Upper lobe of left lung (tissue), 6 donors: ENCODE measurements around the gene PPFIA4. TPM values are rescaled to one million over a fixed set of nuclear protein-coding genes. Genes with fewer than 3 reads are reported as not detected.

Experiments
- ATAC-seq, 2 donors: fragments of 200-7000 bp; cut with Tn5 transposase; one replicate each; pipeline ENCODE4 v1.9.1; 2022; ENCODE audit warnings: mild to moderate bottlenecking in 2 of 2, moderate library complexity in 2 of 2; ENCODE audit not compliant: low FRiP score in 2 of 2
- DNase-seq, 2 donors: peaks; one replicate each; pipeline ENCODE4 v3.0.0-alpha.2; 2019 to 2020
- H3K27ac ChIP-seq, 4 donors: fragments of 200-600 bp; sonication (generic); one replicate each; pipeline ENCODE4 v1.5.1; 2016 to 2019
- H3K27me3 ChIP-seq, 4 donors: fragments of 200-600 bp; sonication (generic); one replicate each; pipeline ENCODE4 v1.5.1; 2017 to 2019
- H3K36me3 ChIP-seq, 4 donors: fragments of 200-600 bp; sonication (generic); one replicate each; pipeline ENCODE4 v1.5.1; 2016 to 2019
- H3K4me1 ChIP-seq, 4 donors: fragments of 200-600 bp; sonication (generic); one replicate each; pipeline ENCODE4 v1.5.1; 2018 to 2019
- H3K4me3 ChIP-seq, 4 donors: fragments of 200-600 bp; sonication (generic); one replicate each; pipeline ENCODE4 v1.5.1; 2017 to 2019; ENCODE audit warnings: mild to moderate bottlenecking in 2 of 4, moderate library complexity in 1 of 4
- H3K9me3 ChIP-seq, 4 donors: fragments of 200-600 bp; sonication (generic); one replicate each; pipeline ENCODE4 v1.5.1; 2018 to 2019
- EP300 ChIP-seq, 4 donors: sonication (generic); formaldehyde crosslinking; IDR thresholded peaks; one replicate each; pipeline ENCODE4 v1.5.1; 2017; ENCODE audit warnings: antibody characterized with exemption in 4 of 4, control low read depth in 2 of 4
- POLR2A ChIP-seq, 4 donors: fragments of 450-650 bp; IDR thresholded peaks; one replicate each; pipeline ENCODE4 v1.5.1; 2016 to 2017; ENCODE audit warnings: antibody characterized with exemption in 4 of 4, mild to moderate bottlenecking in 2 of 4
- POLR2AphosphoS5 ChIP-seq, 2 donors: sonication (generic); formaldehyde crosslinking; IDR thresholded peaks; one replicate each; pipeline ENCODE4 v1.5.1; 2017; ENCODE audit warnings: antibody characterized with exemption in 2 of 2
- WGBS, 2 donors: methylation state at CpG; one replicate each; pipeline ENCODE4 v1.1.5; 2017 to 2018; 5-methylcytosine and 5-hydroxymethylcytosine counted together
- total RNA-seq, 6 donors: library from RNA; depleted of rRNA in 4 of 6; stranded (reverse); fragments of >200 nt in 4 of 6; gene quantifications; one replicate each; pipeline versions ENCODE4 v1.1.0 to v1.2.1, GENCODE V29; 2016 to 2021
- TF ChIP-seq, protein P1 (sequence below), 6 experiments: fragments of 450-650 bp in 4 of 6; fragments of 200-600 bp in 2 of 6; sonication (generic) in 2 of 6; IDR thresholded peaks; one replicate each; pipeline ENCODE4 v1.5.1; 2016 to 2019; ENCODE audit warnings: antibody characterized with exemption in 6 of 6
- donor health status: DM: no; HTN: no; CAD: no; lungs with moderate emphysema.
- donor health status: DM: no; HTN: yes; CAD: no; lungs with severe emphysema.

The PPFIA4 gene
- total RNA-seq, 6 donors from 2014 or later, result 0.63 to 9.7 (median 1.6) TPM

DNA sequence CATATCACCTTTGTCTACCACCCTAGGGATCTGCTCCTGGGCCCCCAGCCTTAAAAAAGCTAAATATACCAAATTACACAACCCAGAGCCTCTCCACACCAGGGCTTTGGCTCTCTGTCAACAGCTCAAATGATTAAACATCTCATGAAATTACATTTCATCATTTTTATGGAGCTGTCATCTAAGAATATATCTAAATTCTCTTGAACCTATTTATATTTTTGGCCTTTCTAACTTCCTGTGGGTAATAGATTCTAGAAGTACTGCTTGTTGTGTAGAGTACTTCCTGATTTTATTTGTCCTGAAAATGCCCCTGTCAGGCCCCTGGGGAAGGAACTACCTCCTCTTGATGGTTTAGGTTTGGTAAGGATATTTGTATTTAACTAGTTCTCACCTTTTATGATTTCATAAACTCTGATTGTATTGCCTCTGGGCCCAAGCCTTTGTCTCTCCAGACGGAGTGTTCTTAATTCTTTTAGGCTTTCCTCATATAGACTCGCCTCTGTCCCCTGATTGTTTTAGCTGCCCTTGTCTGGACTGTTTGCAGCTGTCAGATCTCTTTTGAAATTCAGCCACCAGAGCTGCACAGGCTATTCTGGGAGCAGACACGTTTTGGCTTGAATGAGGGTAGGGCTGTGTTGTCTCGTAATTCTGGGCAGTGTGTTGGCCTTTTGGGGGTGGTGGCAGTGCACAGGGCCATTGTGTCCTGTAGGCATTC is 42.9 kb downstream of the PPFIA4 start:
- DNase-seq, result no peak
- Histone ChIP-seq H3K4me1 (peaks cover 17 to 21% (median 20%) of the 10 kb centered on the region in 4 donors), H3K4me3 (no peak overlapping the region), H3K9me3 (no peaks in the 10 kb centered on the region), H3K27ac (peak overlapping the region; percentile 30 to 69 (median 48)), H3K36me3 (no peaks in the 10 kb centered on the region), H3K27me3 (no peaks in the 10 kb centered on the region)
- TF ChIP-seq, protein P1, sequence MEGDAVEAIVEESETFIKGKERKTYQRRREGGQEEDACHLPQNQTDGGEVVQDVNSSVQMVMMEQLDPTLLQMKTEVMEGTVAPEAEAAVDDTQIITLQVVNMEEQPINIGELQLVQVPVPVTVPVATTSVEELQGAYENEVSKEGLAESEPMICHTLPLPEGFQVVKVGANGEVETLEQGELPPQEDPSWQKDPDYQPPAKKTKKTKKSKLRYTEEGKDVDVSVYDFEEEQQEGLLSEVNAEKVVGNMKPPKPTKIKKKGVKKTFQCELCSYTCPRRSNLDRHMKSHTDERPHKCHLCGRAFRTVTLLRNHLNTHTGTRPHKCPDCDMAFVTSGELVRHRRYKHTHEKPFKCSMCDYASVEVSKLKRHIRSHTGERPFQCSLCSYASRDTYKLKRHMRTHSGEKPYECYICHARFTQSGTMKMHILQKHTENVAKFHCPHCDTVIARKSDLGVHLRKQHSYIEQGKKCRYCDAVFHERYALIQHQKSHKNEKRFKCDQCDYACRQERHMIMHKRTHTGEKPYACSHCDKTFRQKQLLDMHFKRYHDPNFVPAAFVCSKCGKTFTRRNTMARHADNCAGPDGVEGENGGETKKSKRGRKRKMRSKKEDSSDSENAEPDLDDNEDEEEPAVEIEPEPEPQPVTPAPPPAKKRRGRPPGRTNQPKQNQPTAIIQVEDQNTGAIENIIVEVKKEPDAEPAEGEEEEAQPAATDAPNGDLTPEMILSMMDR (IDR thresholded peaks at IDR 0.05), result no peak
- TF ChIP-seq POLR2AphosphoS5 (IDR thresholded peaks at IDR 0.05) (no peak), POLR2A (IDR thresholded peaks at IDR 0.05) (no peak), EP300 (IDR thresholded peaks at IDR 0.05) (no peak)
- peak; percentile 50 to 64 for ATAC-seq
- 20 to 24% methylated on average over 4 of the region's 4 CpGs for WGBS, 2 donors

GRCh38 chr1:203072002-203072602 is 45.8 kb downstream of the PPFIA4 start:
- no peaks in the 10 kb centered on the region for H3K9me3 ChIP-seq
- no peak overlapping the region for H3K4me3 ChIP-seq
- ATAC-seq, result no peak
- H3K36me3 ChIP-seq, result no peaks in the 10 kb centered on the region
- H3K27ac ChIP-seq, result no peak overlapping the region
- peaks cover 0 to 11% (median 4%) of the 10 kb centered on the region in 4 donors for H3K27me3 ChIP-seq
- TF ChIP-seq, protein P1 (IDR thresholded peaks at IDR 0.05), result no peak
- peaks cover 24 to 36% (median 34%) of the 10 kb centered on the region in 4 donors for H3K4me1 ChIP-seq
- DNase-seq, result no peak
- 92 to 93% methylated on average over 7 of the region's 7 CpGs for WGBS, 2 donors

DNA sequence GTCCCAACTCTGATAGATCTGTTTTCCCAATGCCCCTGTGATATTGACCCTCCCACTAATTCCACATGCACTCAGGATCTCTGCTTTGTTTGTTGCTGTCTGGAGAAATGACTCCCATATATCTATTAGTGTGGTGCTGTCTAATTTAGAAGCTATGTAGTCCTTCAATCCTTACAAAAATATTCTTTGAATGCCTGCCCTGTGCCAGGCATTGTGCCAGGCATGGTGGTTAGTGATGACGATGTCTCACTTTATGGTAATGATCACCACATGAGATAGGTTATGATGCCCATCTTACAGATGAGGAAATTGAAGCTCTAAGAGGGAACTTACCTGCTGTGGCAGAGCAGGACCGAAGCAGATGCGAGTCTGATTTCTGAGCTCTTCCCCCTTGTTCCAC is 46.6 kb downstream of the PPFIA4 start:
- Histone ChIP-seq H3K4me1 (peaks cover 24 to 36% (median 34%) of the 10 kb centered on the region in 4 donors), H3K9me3 (no peaks in the 10 kb centered on the region), H3K36me3 (no peaks in the 10 kb centered on the region), H3K27me3 (peaks cover 0 to 11% (median 4%) of the 10 kb centered on the region in 4 donors), H3K27ac (no peak overlapping the region), H3K4me3 (no peak overlapping the region)
- ATAC-seq, result no peak
- no peak for DNase-seq
- WGBS, 2 donors, result 84 to 96% methylated on average over 3 of the region's 3 CpGs
- no peak for TF ChIP-seq POLR2A (IDR thresholded peaks at IDR 0.05)
- no peak for TF ChIP-seq EP300 (IDR thresholded peaks at IDR 0.05)
- TF ChIP-seq, protein P1 (IDR thresholded peaks at IDR 0.05), result no peak
- no peak for TF ChIP-seq POLR2AphosphoS5 (IDR thresholded peaks at IDR 0.05)

- H3K4me3 ChIP-seq, result no peak overlapping the region
- no peak for DNase-seq
- TF ChIP-seq POLR2AphosphoS5 (IDR thresholded peaks at IDR 0.05) (no peak), POLR2A (IDR thresholded peaks at IDR 0.05) (no peak), EP300 (IDR thresholded peaks at IDR 0.05) (no peak)
- TF ChIP-seq, protein P1 (IDR thresholded peaks at IDR 0.05), result no peak
- 85 to 94% methylated on average over 2 of the region's 2 CpGs for WGBS, 2 donors
- peaks cover 21 to 32% (median 30%) of the 10 kb centered on the region in 4 donors for H3K4me1 ChIP-seq
- no peaks in the 10 kb centered on the region for H3K9me3 ChIP-seq
- no peak for ATAC-seq
- H3K27me3 ChIP-seq, result peaks cover 0 to 11% (median 4%) of the 10 kb centered on the region in 4 donors
- no peaks in the 10 kb centered on the region for H3K36me3 ChIP-seq
- H3K27ac ChIP-seq, result no peak overlapping the region
These were observed 47.2 kb downstream of the PPFIA4 start for GRCh38 chr1:203073469-203073868.
